OCI-LY1 (cell line): ENCODE data around the gene MRPL19.
"Not testable (repeated sequence)": the region's sequence is repeated elsewhere in the genome, so short reads cannot be mapped to it uniquely, and the experiment has no call there.

Experiments used
- H2AFZ ChIP-seq: fragments of 200-600 bp; sonication (generic), shearing (Covaris generic); 2 replicates; pipeline ENCODE4 v1.6.0; 2014; ENCODE audit warnings: antibody characterized with exemption, mild to moderate bottlenecking, low read length
- H3F3A ChIP-seq: fragments of 200-600 bp; sonication (generic), shearing (Covaris generic); 2 replicates; pipeline ENCODE4 v1.6.0; 2014; ENCODE audit warnings: mild to moderate bottlenecking, antibody characterized with exemption, low read length, moderate library complexity; ENCODE audit not compliant: insufficient read depth
- H3K27ac ChIP-seq: fragments of 200-600 bp; sonication (generic); 2 replicates; pipeline ENCODE4 v1.5.1; 2014; ENCODE audit warnings: low read length, mixed run types, mild to moderate bottlenecking, low read depth; ENCODE audit not compliant: poor library complexity, severe bottlenecking
- H3K27me3 ChIP-seq: fragments of 200-600 bp; sonication (generic); 2 replicates; pipeline ENCODE4 v1.6.0; 2014; ENCODE audit warnings: antibody characterized with exemption, mild to moderate bottlenecking, low read length, moderate library complexity; ENCODE audit not compliant: insufficient read depth
- H3K36me3 ChIP-seq: fragments of 200-600 bp; sonication (generic); 2 replicates; pipeline ENCODE4 v1.6.1; 2014; ENCODE audit warnings: mild to moderate bottlenecking, antibody characterized with exemption, low read length, moderate library complexity, mixed read lengths; ENCODE audit not compliant: insufficient read depth
- H3K4me1 ChIP-seq: fragments of 200-600 bp; sonication (generic); 2 replicates; pipeline ENCODE4 v1.5.1; 2014; ENCODE audit warnings: mild to moderate bottlenecking, low read length, moderate library complexity; ENCODE audit not compliant: insufficient read depth, severe bottlenecking
- H3K4me2 ChIP-seq: fragments of 200-600 bp; sonication (generic), shearing (Covaris generic); 2 replicates; pipeline ENCODE4 v1.6.1; 2014; ENCODE audit warnings: low read length
- H3K4me3 ChIP-seq: fragments of 200-600 bp; sonication (generic); 2 replicates; pipeline ENCODE4 v1.5.1; 2014; ENCODE audit warnings: low read length, low read depth, mild to moderate bottlenecking, mixed read lengths; ENCODE audit not compliant: poor library complexity, severe bottlenecking
- H3K79me2 ChIP-seq: fragments of 200-600 bp; shearing (Covaris generic); 2 replicates; pipeline ENCODE4 v1.6.1; 2016; ENCODE audit warnings: mixed run types, low read length, mixed read lengths; ENCODE audit not compliant: insufficient read depth
- H3K9ac ChIP-seq: fragments of 200-600 bp; sonication (generic), shearing (Covaris generic); 2 replicates; pipeline ENCODE4 v1.6.1; 2014; ENCODE audit warnings: mild to moderate bottlenecking, low read length, mixed read lengths
- H3K9me2 ChIP-seq: fragments of 200-600 bp; sonication (generic), shearing (Covaris generic); 2 replicates; pipeline ENCODE4 v1.6.1; 2014; ENCODE audit warnings: low read depth, mild to moderate bottlenecking, low read length, mixed read lengths
- H3K9me3 ChIP-seq: fragments of 200-600 bp; shearing (Covaris generic); 2 replicates; pipeline ENCODE4 v1.6.1; 2014; ENCODE audit warnings: low read length, mixed read lengths
- H4K20me1 ChIP-seq: fragments of 200-600 bp; sonication (generic), shearing (Covaris generic); 2 replicates; pipeline ENCODE4 v1.6.0; 2016; ENCODE audit warnings: mild to moderate bottlenecking, low read length; ENCODE audit not compliant: insufficient read depth
- EZH2 ChIP-seq: fragments of 200-600 bp; sonication (generic), shearing (Covaris generic); IDR thresholded peaks from 2 replicates; pipeline ENCODE4 v1.8.0; 2017; ENCODE audit warnings: borderline replicate concordance, mixed run types, mild to moderate bottlenecking, antibody characterized with exemption, low read length, moderate library complexity, mixed read lengths
- TF ChIP-seq, protein P1 (sequence below): fragments of 200-600 bp; sonication (generic), shearing (Covaris generic); IDR thresholded peaks from 2 replicates; pipeline ENCODE4 v1.5.1; 2017; ENCODE audit warnings: mild to moderate bottlenecking, antibody characterized with exemption, low read length, moderate library complexity, mixed read lengths

MRPL19 gene

DNA sequence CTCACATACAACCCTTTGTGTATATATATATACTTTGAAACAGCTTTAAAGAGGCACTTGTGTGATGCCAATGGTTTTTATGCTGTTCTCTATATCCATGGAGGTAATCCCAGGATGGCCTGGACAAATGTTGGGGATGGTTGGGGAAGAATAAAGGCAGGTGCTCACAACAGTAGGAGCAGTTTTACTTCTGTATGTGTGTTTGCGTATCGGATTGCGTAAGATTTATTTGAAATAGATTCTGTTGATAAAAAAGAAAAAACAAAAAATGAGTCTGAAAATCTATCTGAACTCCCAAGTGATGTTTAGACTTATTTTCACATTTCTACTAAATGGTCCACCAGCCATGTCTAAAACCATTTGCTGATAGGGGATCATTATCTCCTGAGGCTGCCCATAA, 29.3 kb downstream of the MRPL19 start:
- Histone ChIP-seq H4K20me1 (no peaks in the 10 kb centered on the region), H3F3A (peaks cover 7% of the 10 kb centered on the region; the same call in 1 of the 2 replicates), H3K4me3 (no peak overlapping the region), H3K27ac (no peak overlapping the region), H3K9me2 (no peaks in the 10 kb centered on the region), H3K27me3 (no peaks in the 10 kb centered on the region), H3K79me2 (no peaks in the 10 kb centered on the region), H3K36me3 (peaks cover 59% of the 10 kb centered on the region), H3K4me1 (no peaks in the 10 kb centered on the region), H2AFZ (no peak overlapping the region), H3K9me3 (no peaks in the 10 kb centered on the region), H3K9ac (no peak overlapping the region), H3K4me2 (no peak overlapping the region)
- TF ChIP-seq, protein P1, sequence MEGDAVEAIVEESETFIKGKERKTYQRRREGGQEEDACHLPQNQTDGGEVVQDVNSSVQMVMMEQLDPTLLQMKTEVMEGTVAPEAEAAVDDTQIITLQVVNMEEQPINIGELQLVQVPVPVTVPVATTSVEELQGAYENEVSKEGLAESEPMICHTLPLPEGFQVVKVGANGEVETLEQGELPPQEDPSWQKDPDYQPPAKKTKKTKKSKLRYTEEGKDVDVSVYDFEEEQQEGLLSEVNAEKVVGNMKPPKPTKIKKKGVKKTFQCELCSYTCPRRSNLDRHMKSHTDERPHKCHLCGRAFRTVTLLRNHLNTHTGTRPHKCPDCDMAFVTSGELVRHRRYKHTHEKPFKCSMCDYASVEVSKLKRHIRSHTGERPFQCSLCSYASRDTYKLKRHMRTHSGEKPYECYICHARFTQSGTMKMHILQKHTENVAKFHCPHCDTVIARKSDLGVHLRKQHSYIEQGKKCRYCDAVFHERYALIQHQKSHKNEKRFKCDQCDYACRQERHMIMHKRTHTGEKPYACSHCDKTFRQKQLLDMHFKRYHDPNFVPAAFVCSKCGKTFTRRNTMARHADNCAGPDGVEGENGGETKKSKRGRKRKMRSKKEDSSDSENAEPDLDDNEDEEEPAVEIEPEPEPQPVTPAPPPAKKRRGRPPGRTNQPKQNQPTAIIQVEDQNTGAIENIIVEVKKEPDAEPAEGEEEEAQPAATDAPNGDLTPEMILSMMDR: no peak
- TF ChIP-seq EZH2: no peak

DNA sequence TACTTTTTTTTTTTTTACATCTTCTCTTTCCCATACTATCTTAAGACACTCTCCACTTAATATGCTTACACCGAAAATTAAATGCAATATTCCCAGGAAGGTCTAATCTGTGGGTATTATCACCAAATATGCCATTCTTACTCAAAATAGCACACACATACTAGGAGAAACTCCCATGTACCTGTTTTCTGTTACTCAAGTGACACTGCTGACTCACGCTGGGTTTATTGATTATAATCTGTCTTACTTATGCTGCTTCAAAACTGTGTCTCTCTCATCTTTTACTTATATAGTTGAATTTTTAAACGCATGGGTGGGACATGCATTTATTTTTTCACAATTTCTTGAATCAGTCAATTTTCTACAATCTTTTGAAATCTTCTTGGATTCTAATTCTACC, 29.9 kb downstream of the MRPL19 start:
- no peak overlapping the region for H3K4me3 ChIP-seq
- no peak overlapping the region for H3K9ac ChIP-seq
- H2AFZ ChIP-seq: no peak overlapping the region
- no peaks in the 10 kb centered on the region for H3K27me3 ChIP-seq
- H3K27ac ChIP-seq: no peak overlapping the region
- H3K4me2 ChIP-seq: no peak overlapping the region
- no peaks in the 10 kb centered on the region for H3K9me3 ChIP-seq
- no peaks in the 10 kb centered on the region for H3K9me2 ChIP-seq
- H3F3A ChIP-seq: peaks cover 7% of the 10 kb centered on the region; the same call in 1 of the 2 replicates
- no peak for TF ChIP-seq EZH2
- peaks cover 59% of the 10 kb centered on the region for H3K36me3 ChIP-seq
- H3K4me1 ChIP-seq: no peaks in the 10 kb centered on the region
- no peaks in the 10 kb centered on the region for H3K79me2 ChIP-seq
- no peaks in the 10 kb centered on the region for H4K20me1 ChIP-seq

DNA sequence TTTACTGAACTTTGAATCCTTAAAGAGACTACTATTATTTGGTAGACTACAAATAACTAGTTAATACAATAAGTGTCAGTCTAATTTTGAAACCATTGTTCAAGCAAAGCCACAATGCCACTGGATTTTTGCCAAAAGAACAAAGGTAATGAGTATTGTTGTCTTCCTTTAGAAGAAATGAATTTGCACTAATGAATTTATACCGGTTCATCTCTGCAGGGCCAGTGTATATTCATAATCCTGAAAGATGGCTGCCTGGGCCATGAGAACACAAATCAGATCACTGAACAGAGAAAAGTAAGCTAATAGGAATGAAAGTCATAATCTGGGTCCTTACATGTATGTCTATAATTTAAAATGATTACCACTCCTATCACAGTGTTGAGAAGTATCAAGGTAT, 33.0 kb downstream of the MRPL19 start:
- no peak overlapping the region for H3K4me2 ChIP-seq
- no peaks in the 10 kb centered on the region for H3K79me2 ChIP-seq
- peaks cover 7% of the 10 kb centered on the region; the same call in 1 of the 2 replicates for H3F3A ChIP-seq
- no peak overlapping the region for H3K27ac ChIP-seq
- H4K20me1 ChIP-seq: no peaks in the 10 kb centered on the region
- H3K27me3 ChIP-seq: no peaks in the 10 kb centered on the region
- no peak overlapping the region for H2AFZ ChIP-seq
- H3K4me3 ChIP-seq: no peak overlapping the region
- no peak for TF ChIP-seq EZH2
- TF ChIP-seq, protein P1: no peak
- H3K9me3 ChIP-seq: no peaks in the 10 kb centered on the region
- no peaks in the 10 kb centered on the region for H3K4me1 ChIP-seq
- no peak overlapping the region for H3K9ac ChIP-seq
- peaks cover 41% of the 10 kb centered on the region for H3K36me3 ChIP-seq
- no peaks in the 10 kb centered on the region for H3K9me2 ChIP-seq

DNA sequence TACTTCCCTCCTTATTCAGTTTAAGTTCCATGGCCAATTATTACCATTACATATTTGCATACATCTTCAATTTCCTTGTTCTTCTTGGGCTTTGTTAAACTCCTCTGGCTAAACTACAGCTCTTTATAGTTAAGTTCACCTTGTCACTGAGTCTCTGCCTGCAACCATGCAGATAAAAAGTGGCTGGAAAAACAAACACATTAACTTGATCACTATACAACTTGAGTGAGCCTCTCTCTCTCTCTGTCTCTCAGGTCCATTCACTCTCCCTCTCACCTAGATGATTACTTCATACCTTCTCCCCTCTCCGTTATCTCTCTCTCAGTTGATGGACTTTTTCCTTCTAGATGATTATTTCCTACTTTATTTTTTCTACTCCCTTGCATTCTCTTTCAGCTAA, 33.8 kb downstream of the MRPL19 start:
- H3K27me3 ChIP-seq: no peaks in the 10 kb centered on the region
- H4K20me1 ChIP-seq: no peaks in the 10 kb centered on the region
- no peak overlapping the region for H3K4me2 ChIP-seq
- H3K9ac ChIP-seq: no peak overlapping the region
- H3K9me2 ChIP-seq: no peaks in the 10 kb centered on the region
- H3K36me3 ChIP-seq: peaks cover 49% of the 10 kb centered on the region
- H3K79me2 ChIP-seq: no peaks in the 10 kb centered on the region
- no peaks in the 10 kb centered on the region for H3K4me1 ChIP-seq
- H3K9me3 ChIP-seq: no peaks in the 10 kb centered on the region
- H3K27ac ChIP-seq: no peak overlapping the region
- no peak overlapping the region for H3K4me3 ChIP-seq
- TF ChIP-seq, protein P1: no peak
- TF ChIP-seq EZH2: no peak
- peaks cover 7% of the 10 kb centered on the region; the same call in 1 of the 2 replicates for H3F3A ChIP-seq
- H2AFZ ChIP-seq: no peak overlapping the region

DNA sequence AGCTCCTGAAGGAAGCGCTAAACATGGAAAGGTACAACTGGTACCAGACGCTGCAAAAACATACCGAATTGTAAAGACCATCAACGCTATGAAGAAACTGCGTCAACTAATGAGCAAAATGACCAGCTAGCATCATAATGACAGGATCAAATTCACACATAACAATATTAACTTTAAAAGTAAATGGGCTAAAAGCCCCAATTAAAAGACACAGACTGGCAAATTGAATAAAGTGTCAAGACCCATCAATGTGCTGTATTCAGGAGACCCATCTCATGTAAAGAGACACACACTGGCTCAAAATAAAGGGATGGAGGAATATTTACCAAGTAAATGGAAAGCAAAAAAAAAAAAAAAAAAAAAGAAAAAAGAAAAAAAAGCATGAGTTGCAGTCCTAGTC, 36.8 kb downstream of the MRPL19 start:
- H2AFZ ChIP-seq, H3K9ac ChIP-seq, H4K20me1 ChIP-seq, H3K4me2 ChIP-seq, H3F3A ChIP-seq, H3K4me3 ChIP-seq, H3K9me2 ChIP-seq, H3K4me1 ChIP-seq, H3K79me2 ChIP-seq, H3K27ac ChIP-seq, H3K9me3 ChIP-seq, H3K27me3 ChIP-seq: not testable (repeated sequence)
- peaks cover 61% of the 10 kb centered on the region for H3K36me3 ChIP-seq
